Parathyroid adenoma (tissue), 2 donors: ENCODE results near the gene YIPF7.

ENCODE experiments used
- H2AFZ ChIP-seq: fragments of 300-600 bp; sonication (generic); one replicate; pipeline ENCODE4 v1.7.0; 2017; ENCODE audit warnings: antibody characterized with exemption, mild to moderate bottlenecking
- H3K27ac ChIP-seq: fragments of 300-600 bp; sonication (generic); one replicate; pipeline ENCODE4 v1.7.0; 2017
- H3K27me3 ChIP-seq: fragments of 300-600 bp; sonication (generic); one replicate; pipeline ENCODE4 v1.7.0; 2017; ENCODE audit warnings: low read length; ENCODE audit not compliant: control insufficient read depth, insufficient read depth
- H3K36me3 ChIP-seq: fragments of 300-600 bp; sonication (generic); one replicate; pipeline ENCODE4 v1.7.0; 2017; ENCODE audit warnings: low read length; ENCODE audit not compliant: control insufficient read depth, insufficient read depth
- H3K4me1 ChIP-seq: fragments of 300-600 bp; sonication (generic); one replicate; pipeline ENCODE4 v1.7.0; 2017; ENCODE audit warnings: control low read depth
- H3K4me2 ChIP-seq: fragments of 300-600 bp; sonication (generic); one replicate; pipeline ENCODE4 v1.7.0; 2017; ENCODE audit warnings: low read length
- H3K4me3 ChIP-seq: fragments of 300-600 bp; sonication (generic); one replicate; pipeline ENCODE4 v1.7.0; 2017; ENCODE audit warnings: low read depth, low read length
- H3K79me2 ChIP-seq: fragments of 300-600 bp; sonication (generic); one replicate; pipeline ENCODE4 v1.7.0; 2017; ENCODE audit warnings: control low read depth
- H3K9ac ChIP-seq: fragments of 300-600 bp; sonication (generic); one replicate; pipeline ENCODE4 v1.7.0; 2017; ENCODE audit warnings: mild to moderate bottlenecking
- H3K9me3 ChIP-seq: fragments of 300-600 bp; sonication (generic); one replicate; pipeline ENCODE4 v1.7.0; 2017; ENCODE audit warnings: low read length; ENCODE audit not compliant: control insufficient read depth
- TF ChIP-seq, protein P1 (sequence below): fragments of 300-600 bp; sonication (generic); IDR thresholded peaks from one replicate; pipeline ENCODE4 v1.7.0; 2017; ENCODE audit warnings: antibody characterized with exemption, mild to moderate bottlenecking
- donor health status: primary hyperparathyroidism.

YIPF7 gene

DNA sequence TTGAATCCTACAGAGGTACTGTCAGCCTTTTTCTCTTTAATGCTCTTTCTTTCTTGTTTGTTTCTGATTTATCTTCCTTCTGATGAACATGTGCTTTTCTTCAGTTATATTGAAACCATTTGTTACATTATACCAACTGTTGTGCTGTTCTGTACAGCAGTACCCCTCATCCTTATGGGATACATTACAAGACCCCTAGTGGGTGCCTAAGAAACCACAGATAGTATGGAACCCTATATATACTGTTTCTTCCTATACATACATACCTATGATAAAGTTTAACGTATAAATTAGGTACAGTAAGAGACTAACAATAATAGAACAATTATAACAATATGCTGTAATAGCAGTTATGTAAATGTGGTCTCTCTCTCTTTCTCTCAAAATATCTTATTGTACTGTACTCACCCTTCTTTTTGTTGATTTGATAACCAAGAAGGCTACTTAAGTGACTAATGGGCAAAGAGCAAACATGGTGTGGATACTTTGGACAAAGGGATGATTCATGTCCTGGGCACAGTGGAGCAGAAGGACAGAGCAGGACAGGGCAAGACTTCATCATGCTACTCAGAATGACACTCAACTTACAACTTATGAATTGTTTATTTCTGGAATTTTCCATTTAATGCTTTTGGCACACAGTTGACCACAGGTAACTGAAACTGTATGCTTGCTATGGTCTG, 10.7 kb upstream of the YIPF7 start:
- TF ChIP-seq, protein P1, sequence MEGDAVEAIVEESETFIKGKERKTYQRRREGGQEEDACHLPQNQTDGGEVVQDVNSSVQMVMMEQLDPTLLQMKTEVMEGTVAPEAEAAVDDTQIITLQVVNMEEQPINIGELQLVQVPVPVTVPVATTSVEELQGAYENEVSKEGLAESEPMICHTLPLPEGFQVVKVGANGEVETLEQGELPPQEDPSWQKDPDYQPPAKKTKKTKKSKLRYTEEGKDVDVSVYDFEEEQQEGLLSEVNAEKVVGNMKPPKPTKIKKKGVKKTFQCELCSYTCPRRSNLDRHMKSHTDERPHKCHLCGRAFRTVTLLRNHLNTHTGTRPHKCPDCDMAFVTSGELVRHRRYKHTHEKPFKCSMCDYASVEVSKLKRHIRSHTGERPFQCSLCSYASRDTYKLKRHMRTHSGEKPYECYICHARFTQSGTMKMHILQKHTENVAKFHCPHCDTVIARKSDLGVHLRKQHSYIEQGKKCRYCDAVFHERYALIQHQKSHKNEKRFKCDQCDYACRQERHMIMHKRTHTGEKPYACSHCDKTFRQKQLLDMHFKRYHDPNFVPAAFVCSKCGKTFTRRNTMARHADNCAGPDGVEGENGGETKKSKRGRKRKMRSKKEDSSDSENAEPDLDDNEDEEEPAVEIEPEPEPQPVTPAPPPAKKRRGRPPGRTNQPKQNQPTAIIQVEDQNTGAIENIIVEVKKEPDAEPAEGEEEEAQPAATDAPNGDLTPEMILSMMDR: no peak
- Histone ChIP-seq H3K4me3 (no peak overlapping the region), H3K4me2 (no peak overlapping the region), H3K27me3 (no peaks in the 10 kb centered on the region), H3K9ac (no peak overlapping the region), H3K9me3 (no peaks in the 10 kb centered on the region), H3K4me1 (no peaks in the 10 kb centered on the region), H3K27ac (no peak overlapping the region), H2AFZ (no peak overlapping the region), H3K36me3 (no peaks in the 10 kb centered on the region), H3K79me2 (no peaks in the 10 kb centered on the region)

DNA sequence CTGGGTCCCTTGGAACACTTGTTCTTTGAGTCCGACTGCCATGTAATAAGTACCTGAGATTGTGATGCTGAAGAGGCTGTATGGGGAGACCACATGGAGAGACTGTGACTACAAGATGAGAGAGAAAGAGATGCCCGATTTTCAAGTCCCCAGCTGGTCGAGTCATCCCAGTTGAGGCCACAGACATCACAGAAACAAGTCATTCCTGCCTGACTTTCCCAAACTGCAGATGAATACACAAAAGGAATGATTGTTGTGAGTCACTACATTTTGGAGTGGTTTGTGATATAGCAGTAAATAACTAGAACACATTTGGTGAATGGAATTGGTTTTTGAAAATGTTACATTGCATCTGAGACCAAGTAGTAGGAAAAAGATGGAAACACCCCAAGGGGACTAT, 9.0 kb upstream of the YIPF7 start:
- TF ChIP-seq, protein P1: no peak
- Histone ChIP-seq H3K4me3 (no peak overlapping the region), H3K9me3 (no peaks in the 10 kb centered on the region), H3K9ac (no peak overlapping the region), H3K27ac (no peak overlapping the region), H3K79me2 (no peaks in the 10 kb centered on the region), H3K4me1 (no peaks in the 10 kb centered on the region), H3K27me3 (no peaks in the 10 kb centered on the region), H2AFZ (no peak overlapping the region), H3K36me3 (no peaks in the 10 kb centered on the region), H3K4me2 (no peak overlapping the region)

DNA sequence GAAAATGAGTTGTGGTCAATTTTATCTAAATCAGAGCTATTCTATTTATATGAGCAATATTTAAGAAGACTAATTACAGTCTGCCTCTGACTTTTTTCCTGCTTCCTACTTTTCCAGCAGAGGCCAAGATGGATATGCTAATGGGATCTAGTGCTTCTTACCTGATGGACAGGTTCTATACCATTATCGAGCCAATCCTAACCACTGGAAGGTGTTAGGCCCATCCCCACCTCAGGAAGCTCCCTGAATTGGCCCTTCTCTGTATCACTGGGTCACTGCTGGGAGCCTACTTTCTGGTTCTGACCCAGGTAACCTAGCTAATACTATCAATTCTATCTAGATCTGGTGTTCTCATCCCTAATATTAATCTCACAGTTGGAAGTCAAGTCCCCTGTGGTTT, 577 bp upstream of the YIPF7 start:
- Histone ChIP-seq H3K36me3 (no peaks in the 10 kb centered on the region), H3K9ac (no peak overlapping the region), H3K4me3 (no peak overlapping the region), H3K27ac (no peak overlapping the region), H3K27me3 (no peaks in the 10 kb centered on the region), H3K4me2 (no peak overlapping the region), H3K79me2 (no peaks in the 10 kb centered on the region), H3K9me3 (no peaks in the 10 kb centered on the region), H3K4me1 (no peaks in the 10 kb centered on the region), H2AFZ (no peak overlapping the region)
- TF ChIP-seq, protein P1: no peak

DNA sequence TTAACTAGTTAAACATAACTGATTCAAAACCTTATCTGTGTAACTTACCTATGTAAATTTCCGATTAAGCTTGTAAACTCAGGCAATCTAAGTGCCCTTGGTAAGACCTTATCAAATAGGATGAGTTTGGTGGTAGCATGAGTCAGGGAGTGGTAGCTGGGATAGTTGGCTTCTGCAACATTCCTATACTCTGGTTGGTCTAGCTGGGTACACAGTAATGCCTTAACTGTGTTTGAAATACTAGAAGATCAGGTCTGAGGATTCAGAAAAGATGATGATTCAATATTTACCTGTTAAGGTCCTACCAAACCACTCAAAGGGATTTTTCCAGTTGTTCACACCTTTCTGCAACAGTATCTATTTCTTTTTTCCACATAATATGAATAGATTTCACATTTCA, 5.3 kb downstream of the YIPF7 start:
- no peak overlapping the region for H3K4me2 ChIP-seq
- H3K27ac ChIP-seq: no peak overlapping the region
- no peak overlapping the region for H2AFZ ChIP-seq
- no peaks in the 10 kb centered on the region for H3K79me2 ChIP-seq
- H3K9ac ChIP-seq: no peak overlapping the region
- H3K4me1 ChIP-seq: no peaks in the 10 kb centered on the region
- no peaks in the 10 kb centered on the region for H3K9me3 ChIP-seq
- TF ChIP-seq, protein P1: no peak
- H3K36me3 ChIP-seq: no peaks in the 10 kb centered on the region
- H3K27me3 ChIP-seq: no peaks in the 10 kb centered on the region
- H3K4me3 ChIP-seq: no peak overlapping the region

DNA sequence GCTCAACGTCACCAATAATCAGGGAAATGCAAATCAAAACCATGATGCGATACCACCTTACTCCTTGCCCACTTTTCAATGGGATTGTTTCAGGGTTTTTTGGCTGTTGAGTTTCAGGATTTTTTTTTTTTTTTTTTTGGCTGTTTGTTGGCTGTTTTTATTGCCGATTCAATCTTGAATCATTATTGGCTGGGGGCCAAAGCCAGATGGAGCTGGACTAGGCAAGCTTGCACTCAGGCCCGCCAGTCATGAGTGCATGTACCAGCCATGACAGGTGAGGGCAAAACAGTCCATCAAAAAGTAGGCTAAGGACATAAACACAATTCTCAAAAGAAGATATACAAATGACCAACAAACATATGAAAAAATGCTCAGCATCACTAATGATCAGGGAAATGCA, 13.3 kb downstream of the YIPF7 start:
- H3K4me2 ChIP-seq: no peak overlapping the region
- H3K79me2 ChIP-seq: no peaks in the 10 kb centered on the region
- H3K9ac ChIP-seq: no peak overlapping the region
- TF ChIP-seq, protein P1: no peak
- H3K27me3 ChIP-seq: no peaks in the 10 kb centered on the region
- no peaks in the 10 kb centered on the region for H3K4me1 ChIP-seq
- H2AFZ ChIP-seq: no peak overlapping the region
- H3K36me3 ChIP-seq: no peaks in the 10 kb centered on the region
- no peaks in the 10 kb centered on the region for H3K9me3 ChIP-seq
- no peak overlapping the region for H3K4me3 ChIP-seq
- no peak overlapping the region for H3K27ac ChIP-seq
